K562 (cell line): ENCODE data around the gene RABGAP1L. TPM values are rescaled to one million over a fixed set of nuclear protein-coding genes. Genes with fewer than 3 reads are reported as not detected.

Experiments used
- ATF4 ChIP-seq: fragments of 450-650 bp; formaldehyde crosslinking; IDR thresholded peaks from 2 replicates; pipeline ENCODE4 v1.4.0; 2022; ENCODE audit warnings: mild to moderate bottlenecking, moderate library complexity
- DPF2 ChIP-seq: fragments of 450-650 bp; IDR thresholded peaks from 2 replicates; pipeline ENCODE4 v1.6.1; 2016
- MLLT1 ChIP-seq, 2 experiments: fragments of 450-650 bp; IDR thresholded peaks; 2 replicates each; pipeline ENCODE4 v1.6.1; 2016
- NCOA1 ChIP-seq: fragments of 450-650 bp; IDR thresholded peaks from 2 replicates; pipeline ENCODE4 v1.6.1; 2016; ENCODE audit warnings: low read depth
- NKRF ChIP-seq: fragments of 450-650 bp; IDR thresholded peaks from 2 replicates; pipeline ENCODE4 v1.6.1; 2016; ENCODE audit warnings: borderline replicate concordance
- SMAD1 ChIP-seq: fragments of 150-350 bp; IDR thresholded peaks from 2 replicates; pipeline ENCODE4 v1.6.1; 2014; ENCODE audit warnings: low read length, low read depth; ENCODE audit not compliant: partially characterized antibody
- SMAD3 ChIP-seq: fragments of 450-650 bp; formaldehyde crosslinking; conservative IDR thresholded peaks from 2 replicates; pipeline ENCODE4 v1.4.0; 2020; ENCODE audit warnings: mild to moderate bottlenecking
- SMARCC2 ChIP-seq: fragments of 450-650 bp; IDR thresholded peaks from 2 replicates; pipeline ENCODE4 v1.6.1; 2017; ENCODE audit warnings: antibody characterized with exemption, moderate library complexity, mild to moderate bottlenecking, low read depth
- TAF1 ChIP-seq: IDR thresholded peaks from 2 replicates; pipeline ENCODE4 v1.6.1; 2011; ENCODE audit warnings: mild to moderate bottlenecking, low read length, moderate library complexity; ENCODE audit not compliant: insufficient read depth, control insufficient read depth, severe bottlenecking; ENCODE audit errors: extremely low read depth
- TEAD4 ChIP-seq, 2 experiments: sonication (generic) in 1 of 2; formaldehyde crosslinking in 1 of 2; IDR thresholded peaks; 2 replicates each; pipeline versions ENCODE4 v1.6.1 to v1.8.0; 2012 to 2022; ENCODE audit warnings: borderline replicate concordance in 1 of 2, inconsistent platforms in 1 of 2, low read length in 1 of 2, mild to moderate bottlenecking in 1 of 2, missing genetic modification reagents in 1 of 2
- TFAP4 ChIP-seq: sonication (generic); formaldehyde crosslinking; IDR thresholded peaks from 2 replicates; pipeline ENCODE4 v1.8.0; 2022; ENCODE audit warnings: missing genetic modification reagents, mild to moderate bottlenecking, moderate library complexity, borderline replicate concordance
- ZHX1 ChIP-seq: fragments of 150-350 bp; conservative IDR thresholded peaks from 2 replicates; pipeline ENCODE4 v1.6.1; 2014; ENCODE audit warnings: low read length
- ZNF766 ChIP-seq: fragments of 200-800 bp; sonication (Bioruptor generic); conservative IDR thresholded peaks from 2 replicates; pipeline ENCODE4 v1.6.1; 2016; ENCODE audit warnings: missing genetic modification characterization, missing compliant biosample characterization
- polyA plus RNA-seq, 8 experiments: library from polyadenylated mRNA; depleted of rRNA in 4 of 8; stranded (reverse) in 5 of 8; unstranded in 3 of 8; fragments of >200 nt; fragmentation: Nextera tagmentation in 2 of 8; fragmentation: Illumina TruSeq in 1 of 8; extraction: Ambion mirVana in 2 of 8; extraction: Trizol in 1 of 8; gene quantifications; 2 replicates each; pipeline versions ENCODE4 v1.2.1 to v1.2.3, GENCODE V29; 2011 to 2014; ENCODE audit warnings: inconsistent platforms in 1 of 8, missing spikeins in 1 of 8
- total RNA-seq, 7 experiments: library from RNA; depleted of rRNA in 6 of 7; stranded (reverse); fragments of >200 nt in 6 of 7; fragmentation: Illumina TruSeq in 2 of 7; extraction: Trizol in 2 of 7; gene quantifications; 2 replicates each; pipeline versions ENCODE4 v1.2.1 to v1.2.3, GENCODE V29; 2011 to 2021; ENCODE audit warnings: low replicate concordance in 1 of 7

The RABGAP1L gene
- total and polyA plus RNA-seq, 9 of the 15 experiments (the other 6 are each of a cell fraction or from before 2014, with no cell fraction given): 16.5 to 44.9 (median 26.7) TPM

- TF ChIP-seq ATF4 (CRISPR knock-in tag) (peak; percentile 35; the same call in 1 of the 2 replicates), TAF1 (peak; percentile 21), SMAD3 (CRISPR knock-in tag) (0 out of 2 replicates have a peak, but pooled peaks have one; percentile 20), ZNF766 (CRISPR knock-in tag) (peak; percentile 99), NKRF (peak; percentile 31; the same call in 1 of the 2 replicates), TEAD4 (IDR thresholded peaks at IDR 0.05; ENCODE audit: low read length) (0 out of 2 replicates have a peak, but pooled peaks have one; percentile 7), TEAD4 (CRISPR knock-in tag; IDR thresholded peaks at IDR 0.05; ENCODE audit: borderline replicate concordance) (no peak), SMAD1 (peak; percentile 29), SMARCC2 (0 out of 2 replicates have a peak, but pooled peaks have one; percentile 13), ZHX1 (0 out of 2 replicates have a peak, but pooled peaks have one; percentile 33), NCOA1 (peak; percentile 27; the same call in 1 of the 2 replicates), MLLT1 (IDR thresholded peaks at IDR 0.05) (0 out of 4 replicates have a peak, but pooled peaks of 1 of the 2 experiments have one; percentile 23), TFAP4 (peak; percentile 91), DPF2 (peak; percentile 69; the same call in 1 of the 2 replicates)
These were observed 717.9 kb downstream of the RABGAP1L start (continued) for GRCh38 chr1:174877208-174877673.
